ENCODE results near the gene INHBA. TPM values are rescaled to one million over a fixed set of nuclear protein-coding genes. Genes with fewer than 3 reads are reported as not detected.

The INHBA gene
- total RNA-seq, 2 experiments from 2014 or later: not detected

DNA sequence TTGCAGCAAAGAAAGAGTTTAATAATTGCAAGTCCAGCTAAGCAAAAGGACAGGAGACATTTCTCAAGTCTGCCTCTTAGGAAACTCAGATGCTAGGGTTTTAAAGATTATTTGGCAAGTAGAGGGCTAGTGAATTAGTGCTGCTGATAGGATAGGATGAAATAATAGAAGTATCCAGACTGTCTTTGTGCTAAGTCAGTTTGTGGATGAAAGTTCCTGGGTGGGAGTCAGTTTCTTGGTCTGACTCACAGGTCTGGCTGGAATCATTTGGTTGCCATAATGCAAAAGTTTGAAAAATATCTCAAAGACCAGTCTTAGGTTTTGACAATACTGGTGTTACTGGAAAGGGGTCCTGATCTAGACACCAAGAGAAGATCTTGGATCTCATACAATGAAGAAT is 42.6 kb upstream of the INHBA start:
- H3K9me2 ChIP-seq (ENCODE audit: insufficient read depth, low read length): no peaks in the 10 kb centered on the region
- H4K20me1 ChIP-seq (ENCODE audit: insufficient read depth, low read length): no peaks in the 10 kb centered on the region
- intact Hi-C loops (cut with micrococcal nuclease; ENCODE audit: unreplicated experiment): no loop called here
- no peaks in the 10 kb centered on the region for H3K36me3 ChIP-seq (ENCODE audit: insufficient read depth, low read length)
- POLR2A ChIA-PET: no interaction called here
- no TSS peak for BruUV-seq (replicated peaks)
- H2AFZ ChIP-seq (ENCODE audit: low read length): no peak overlapping the region
- H3K4me2 ChIP-seq (ENCODE audit: low read length): no peak overlapping the region
- H3K9me3 ChIP-seq (ENCODE audit: low read length): no peaks in the 10 kb centered on the region
- no peaks in the 10 kb centered on the region for H3K4me1 ChIP-seq (ENCODE audit: insufficient read depth, low read length, poor library complexity, severe bottlenecking)
- CTCF ChIA-PET (ENCODE audit: unreplicated experiment): no interaction called here
- H3K4me3 ChIP-seq (ENCODE audit: low read depth, low read length, poor library complexity, severe bottlenecking): no peak overlapping the region
- no peak for DNase-seq (ENCODE audit: low spot score)
- no peak overlapping the region for H3K27ac ChIP-seq (ENCODE audit: low read depth, low read length, poor library complexity, severe bottlenecking)
- TF ChIP-seq EZH2phosphoT487 (IDR thresholded peaks at IDR 0.05; ENCODE audit: borderline replicate concordance, low read depth, low read length) (no peak), CTCF (conservative IDR thresholded peaks at IDR 0.05; ENCODE audit: low read length) (no peak)
- H3K79me2 ChIP-seq (ENCODE audit: insufficient read depth, low read depth, low read length): no peaks in the 10 kb centered on the region

GRCh38 chr7:41744161-41744560 is 41.3 kb upstream of the INHBA start:
- no peaks in the 10 kb centered on the region for H3K9me2 ChIP-seq (ENCODE audit: insufficient read depth, low read length)
- no peak overlapping the region for H3K4me2 ChIP-seq (ENCODE audit: low read length)
- TF ChIP-seq CTCF (conservative IDR thresholded peaks at IDR 0.05; ENCODE audit: low read length) (no peak), EZH2phosphoT487 (IDR thresholded peaks at IDR 0.05; ENCODE audit: borderline replicate concordance, low read depth, low read length) (no peak)
- no peaks in the 10 kb centered on the region for H3K79me2 ChIP-seq (ENCODE audit: insufficient read depth, low read depth, low read length)
- H3K36me3 ChIP-seq (ENCODE audit: insufficient read depth, low read length): no peaks in the 10 kb centered on the region
- POLR2A ChIA-PET: interaction anchor here (1.0 kb wide), 1 partner anchor 17 kb away, joined by 7 read pairs; no protein-coding TSS in a partner anchor
- CTCF ChIA-PET (ENCODE audit: unreplicated experiment): no interaction called here
- H2AFZ ChIP-seq (ENCODE audit: low read length): no peak overlapping the region
- H4K20me1 ChIP-seq (ENCODE audit: insufficient read depth, low read length): no peaks in the 10 kb centered on the region
- no peak overlapping the region for H3K27ac ChIP-seq (ENCODE audit: low read depth, low read length, poor library complexity, severe bottlenecking)
- BruUV-seq (replicated peaks): no TSS peak
- intact Hi-C loops (cut with micrococcal nuclease; ENCODE audit: unreplicated experiment): no loop called here
- H3K4me3 ChIP-seq (ENCODE audit: low read depth, low read length, poor library complexity, severe bottlenecking): no peak overlapping the region
- no peak for DNase-seq (ENCODE audit: low spot score)
- no peaks in the 10 kb centered on the region for H3K4me1 ChIP-seq (ENCODE audit: insufficient read depth, low read length, poor library complexity, severe bottlenecking)
- H3K9me3 ChIP-seq (ENCODE audit: low read length): no peaks in the 10 kb centered on the region

GRCh38 chr7:41742401-41743020 is 39.6 kb upstream of the INHBA start:
- H4K20me1 ChIP-seq (ENCODE audit: insufficient read depth, low read length): no peaks in the 10 kb centered on the region
- TF ChIP-seq EZH2phosphoT487 (IDR thresholded peaks at IDR 0.05; ENCODE audit: borderline replicate concordance, low read depth, low read length) (no peak), CTCF (conservative IDR thresholded peaks at IDR 0.05; ENCODE audit: low read length) (no peak)
- intact Hi-C loops (cut with micrococcal nuclease; ENCODE audit: unreplicated experiment): no loop called here
- no peaks in the 10 kb centered on the region for H3K79me2 ChIP-seq (ENCODE audit: insufficient read depth, low read depth, low read length)
- H3K4me2 ChIP-seq (ENCODE audit: low read length): no peak overlapping the region
- H3K4me1 ChIP-seq (ENCODE audit: insufficient read depth, low read length, poor library complexity, severe bottlenecking): no peaks in the 10 kb centered on the region
- no peaks in the 10 kb centered on the region for H3K9me3 ChIP-seq (ENCODE audit: low read length)
- no peak overlapping the region for H3K27ac ChIP-seq (ENCODE audit: low read depth, low read length, poor library complexity, severe bottlenecking)
- ChIA-PET POLR2A (no interaction called here), CTCF (ENCODE audit: unreplicated experiment) (no interaction called here)
- no TSS peak for BruUV-seq (replicated peaks)
- DNase-seq (ENCODE audit: low spot score): no peak
- no peak overlapping the region for H2AFZ ChIP-seq (ENCODE audit: low read length)
- H3K36me3 ChIP-seq (ENCODE audit: insufficient read depth, low read length): no peaks in the 10 kb centered on the region
- no peaks in the 10 kb centered on the region for H3K9me2 ChIP-seq (ENCODE audit: insufficient read depth, low read length)
- no peak overlapping the region for H3K4me3 ChIP-seq (ENCODE audit: low read depth, low read length, poor library complexity, severe bottlenecking)
